Neutrophil (primary cell): ENCODE results near the gene PRPSAP1.

Experiments used
- H3K27ac ChIP-seq: fragments of 200-600 bp; sonication (generic); 2 replicates; pipeline ENCODE4 v1.5.1; 2016; ENCODE audit warnings: mild to moderate bottlenecking, moderate library complexity
- H3K27me3 ChIP-seq: fragments of 200-600 bp; sonication (generic); 2 replicates; pipeline ENCODE4 v1.6.0; 2016; ENCODE audit warnings: mild to moderate bottlenecking
- H3K36me3 ChIP-seq: fragments of 200-600 bp; sonication (generic); 2 replicates; pipeline ENCODE4 v1.5.1; 2017
- H3K4me1 ChIP-seq, 2 experiments: fragments of 200-600 bp in 1 of 2; sonication (generic) in 1 of 2; 1 replicate in 1 of 2; 2 replicates in 1 of 2; pipeline versions ENCODE4 v1.5.1 to v1.6.1; 2013 to 2016; ENCODE audit warnings: low read depth in 1 of 2, low read length in 1 of 2, mild to moderate bottlenecking in 1 of 2, moderate library complexity in 1 of 2; ENCODE audit not compliant: control insufficient read depth in 1 of 2, insufficient read depth in 1 of 2
- H3K4me3 ChIP-seq, 2 experiments: fragments of 200-600 bp in 1 of 2; sonication (generic) in 1 of 2; 1 replicate in 1 of 2; 2 replicates in 1 of 2; pipeline ENCODE4 v1.5.1; 2013 to 2016; ENCODE audit warnings: low read depth in 1 of 2, low read length in 1 of 2, mild to moderate bottlenecking in 1 of 2, moderate library complexity in 1 of 2
- H3K9me3 ChIP-seq: fragments of 200-600 bp; sonication (generic); 2 replicates; pipeline ENCODE4 v1.5.1; 2016
- CTCF ChIP-seq: fragments of 200-600 bp; sonication (generic); IDR thresholded peaks from 2 replicates; pipeline ENCODE4 v1.5.1; 2016; ENCODE audit warnings: antibody characterized with exemption

PRPSAP1 gene

GRCh38 chr17:76318586-76318985 is 35.1 kb downstream of the PRPSAP1 start:
- Histone ChIP-seq H3K9me3 (no peaks in the 10 kb centered on the region), H3K27ac (no peak overlapping the region), H3K36me3 (peaks cover 39% of the 10 kb centered on the region), H3K27me3 (no peaks in the 10 kb centered on the region), H3K4me1 (no peaks in the 10 kb centered on the region), H3K4me3 (no peak overlapping the region)
- no peak for TF ChIP-seq CTCF

GRCh38 chr17:76317535-76317934 is 36.2 kb downstream of the PRPSAP1 start:
- peaks cover 46% of the 10 kb centered on the region for H3K36me3 ChIP-seq
- H3K9me3 ChIP-seq, result no peaks in the 10 kb centered on the region
- no peak overlapping the region for H3K4me3 ChIP-seq
- H3K4me1 ChIP-seq, result no peaks in the 10 kb centered on the region
- no peaks in the 10 kb centered on the region for H3K27me3 ChIP-seq
- no peak overlapping the region for H3K27ac ChIP-seq
- TF ChIP-seq CTCF, result no peak

GRCh38 chr17:76314392-76315227 is 39.1 kb downstream of the PRPSAP1 start:
- Histone ChIP-seq H3K36me3 (peaks cover 55% of the 10 kb centered on the region), H3K4me1 (peaks cover under 1 to 2% of the 10 kb centered on the region in 2 experiments), H3K27me3 (no peaks in the 10 kb centered on the region), H3K4me3 (no peak overlapping the region), H3K27ac (no peak overlapping the region), H3K9me3 (no peaks in the 10 kb centered on the region)
- no peak for TF ChIP-seq CTCF

- no peak overlapping the region for H3K4me3 ChIP-seq
- TF ChIP-seq CTCF, result no peak
- peaks cover 53% of the 10 kb centered on the region for H3K36me3 ChIP-seq
- no peaks in the 10 kb centered on the region for H3K9me3 ChIP-seq
- no peak overlapping the region for H3K27ac ChIP-seq
- no peaks in the 10 kb centered on the region for H3K27me3 ChIP-seq
- peaks cover 5 to 6% of the 10 kb centered on the region in 2 experiments for H3K4me1 ChIP-seq
Observed at GRCh38 chr17:76312735-76313134, 41.0 kb downstream of the PRPSAP1 start.

GRCh38 chr17:76309461-76309860 is 44.3 kb downstream of the PRPSAP1 start:
- Histone ChIP-seq H3K4me1 (peaks cover 5 to 6% of the 10 kb centered on the region in 2 experiments), H3K27me3 (no peaks in the 10 kb centered on the region), H3K27ac (no peak overlapping the region), H3K9me3 (no peaks in the 10 kb centered on the region), H3K4me3 (no peak overlapping the region), H3K36me3 (peaks cover 58% of the 10 kb centered on the region)
- no peak for TF ChIP-seq CTCF
